GM12891 (cell line): Measurements from ENCODE around the gene STK16.

ENCODE experiments used
- PAX5 ChIP-seq: IDR thresholded peaks from 2 replicates; pipeline ENCODE4 v1.6.1; 2011; ENCODE audit warnings: low read length, moderate library complexity, mild to moderate bottlenecking; ENCODE audit not compliant: insufficient read depth, severe bottlenecking
- POLR2A ChIP-seq: IDR thresholded peaks from 2 replicates; pipeline ENCODE4 v1.6.1; 2011; ENCODE audit warnings: low read depth, low read length, control low read depth
- POLR2AphosphoS5 ChIP-seq: IDR thresholded peaks from 2 replicates; pipeline ENCODE4 v1.6.1; 2011; ENCODE audit warnings: low read depth, low read length, control low read depth
- POU2F2 ChIP-seq: IDR thresholded peaks from 2 replicates; pipeline ENCODE4 v1.6.1; 2011; ENCODE audit warnings: low read depth, mild to moderate bottlenecking, control low read depth, low read length, moderate library complexity
- SPI1 ChIP-seq: IDR thresholded peaks from 2 replicates; pipeline ENCODE4 v1.6.1; 2011; ENCODE audit warnings: low read depth, low read length, control low read depth
- TAF1 ChIP-seq: IDR thresholded peaks from 2 replicates; pipeline ENCODE4 v1.6.1; 2011; ENCODE audit warnings: low read depth, low read length, control low read depth

GRCh38 chr2:219252570-219252899 lies 7.3 kb downstream of the STK16 start:
- TF ChIP-seq POLR2A (no peak), POU2F2 (no peak), POLR2AphosphoS5 (no peak), SPI1 (no peak), TAF1 (no peak), PAX5 (no peak)
